Naive thymus-derived CD4-positive, alpha-beta T cell (primary cell): ENCODE results near the gene EIPR1. TPM values are rescaled to one million over a fixed set of nuclear protein-coding genes. Genes with fewer than 3 reads are reported as not detected.
A peak's percentile ranks its signal among the peaks of the same experiment; 100 is the strongest.
"Not testable (repeated sequence)": the region's sequence is repeated elsewhere in the genome, so short reads cannot be mapped to it uniquely, and the experiment has no call there.

ENCODE experiments used
- ATAC-seq: fragments of 150-1000 bp; cut with Tn5 transposase; 2 replicates; pipeline ENCODE4 v1.10.0; 2021; ENCODE audit warnings: mild to moderate bottlenecking, moderate library complexity
- CTCF ChIA-PET: fragments of 350-600 bp; sonication (Branson Sonifier 250); formaldehyde crosslinking; loops from one replicate; lab custom pipeline; 2021; ENCODE audit warnings: antibody characterized with exemption; lab: Charles Lee
- POLR2A ChIA-PET: fragments of 350-600 bp; sonication (Branson Sonifier 250); formaldehyde crosslinking; loops from one replicate; lab custom pipeline; 2021; ENCODE audit warnings: antibody characterized with exemption, inconsistent platforms; lab: Charles Lee
- DNase-seq, 9 donors: peaks; one replicate each; pipeline versions ENCODE4 v3.0.0 to v3.0.0-alpha.2; 2020 to 2022; ENCODE audit warnings: mixed read lengths in 1 of 9
- H3K27ac ChIP-seq: one replicate; pipeline ENCODE4 v1.7.0; 2013; ENCODE audit warnings: mild to moderate bottlenecking, low read depth, low read length, moderate library complexity
- H3K27me3 ChIP-seq, 2 donors: one replicate each; pipeline ENCODE4 v1.7.0; 2013; ENCODE audit warnings: low read length in 2 of 2, mild to moderate bottlenecking in 2 of 2, moderate library complexity in 2 of 2; ENCODE audit not compliant: control insufficient read depth in 2 of 2, insufficient read depth in 2 of 2
- H3K36me3 ChIP-seq, 3 experiments: 1 replicate in 2 of 3; 2 replicates in 1 of 3; pipeline ENCODE4 v1.7.0; 2013; ENCODE audit warnings: low read length in 3 of 3, mild to moderate bottlenecking in 3 of 3, moderate library complexity in 1 of 3; ENCODE audit not compliant: insufficient read depth in 3 of 3, control insufficient read depth in 2 of 3
- H3K4me1 ChIP-seq, 2 donors: one replicate each; pipeline ENCODE4 v1.7.0; 2013; ENCODE audit warnings: low read length in 2 of 2, mild to moderate bottlenecking in 2 of 2, moderate library complexity in 1 of 2; ENCODE audit not compliant: control insufficient read depth in 2 of 2, insufficient read depth in 2 of 2
- H3K4me3 ChIP-seq: 2 replicates; pipeline ENCODE4 v1.7.0; 2013; ENCODE audit warnings: mild to moderate bottlenecking, low read length
- H3K9me3 ChIP-seq, 3 experiments: 1 replicate in 2 of 3; 2 replicates in 1 of 3; pipeline ENCODE4 v1.7.0; 2013; ENCODE audit warnings: low read length in 3 of 3; ENCODE audit not compliant: control insufficient read depth in 2 of 3
- H3K27ac Mint-ChIP-seq, 9 donors: one replicate each; pipeline ENCODE4 v1.8.0; 2020 to 2022; ENCODE audit warnings: mixed read lengths in 9 of 9, mild to moderate bottlenecking in 8 of 9, moderate library complexity in 5 of 9, inconsistent platforms in 2 of 9
- H3K27me3 Mint-ChIP-seq, 5 donors: one replicate each; pipeline ENCODE4 v1.8.0; 2021 to 2022; ENCODE audit warnings: mixed read lengths in 5 of 5, mild to moderate bottlenecking in 1 of 5
- H3K36me3 Mint-ChIP-seq, 5 donors: one replicate each; pipeline ENCODE4 v1.8.0; 2020 to 2022; ENCODE audit warnings: mixed read lengths in 5 of 5, mild to moderate bottlenecking in 3 of 5, inconsistent platforms in 1 of 5
- H3K4me1 Mint-ChIP-seq, 7 donors: one replicate each; pipeline ENCODE4 v1.8.0; 2020 to 2022; ENCODE audit warnings: mixed read lengths in 7 of 7, mild to moderate bottlenecking in 3 of 7, inconsistent platforms in 1 of 7
- H3K4me3 Mint-ChIP-seq, 10 donors: one replicate each; pipeline ENCODE4 v1.8.0; 2020 to 2022; ENCODE audit warnings: mild to moderate bottlenecking in 10 of 10, mixed read lengths in 10 of 10, moderate library complexity in 6 of 10, inconsistent platforms in 2 of 10
- H3K9me3 Mint-ChIP-seq, 11 donors: one replicate each; pipeline ENCODE4 v1.8.0; 2020 to 2022; ENCODE audit warnings: mixed read lengths in 11 of 11, mild to moderate bottlenecking in 4 of 11, inconsistent platforms in 1 of 11, moderate library complexity in 1 of 11
- intact Hi-C, 2 donors: fragments of 100-400 bp; cut with micrococcal nuclease; formaldehyde crosslinking; loops; one replicate each; pipeline ENCODE4 v1.15.1; 2023
- polyA plus RNA-seq, 2 donors: library from polyadenylated mRNA; unstranded; fragments of 300-500 nt; fragmentation: Illumina TruSeq; gene quantifications; one replicate each; pipeline ENCODE4 v1.2.3, GENCODE V29; 2021
- total RNA-seq, 6 experiments: library from RNA in 5 of 6; stranded (reverse) in 5 of 6; gene quantifications; 1 replicate in 5 of 6; 2 replicates in 1 of 6; pipeline ENCODE4 v1.2.3 and lab custom pipeline; 2021 to 2026

EIPR1 gene
- total and polyA plus RNA-seq, 7 experiments from 2014 or later, result 24.4 to 46.2 (median 27.3) TPM

DNA sequence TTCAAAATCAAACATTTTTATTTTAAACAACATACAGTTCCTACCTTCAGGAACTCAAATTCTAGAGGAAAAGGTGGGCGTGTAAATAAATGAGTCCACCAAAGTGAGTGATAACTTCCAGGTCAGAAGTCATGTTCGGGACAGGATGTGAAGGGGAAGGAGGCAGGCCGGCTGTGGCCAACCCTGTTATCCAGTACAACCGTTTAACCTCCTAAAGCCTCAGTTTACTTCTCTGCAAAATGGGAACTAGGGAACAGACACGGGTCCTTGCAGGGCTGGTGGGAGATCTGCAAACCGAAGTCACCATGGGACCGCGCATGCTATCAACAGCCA lies 373 bp downstream of the EIPR1 start:
- Mint-ChIP-seq H3K4me3 (peak overlapping the region; percentile 96 to 99 (median 98)), H3K4me1 (peaks cover 18 to 62% (median 46%) of the 10 kb centered on the region in 7 donors)
- POLR2A ChIA-PET, result interaction anchor here (0.8 to 4.3 kb wide), 6 partner anchors 16 to 763 kb away, joined by 3 to 18 read pairs (median 8); partner anchors contain the start of gene RNASEH1

DNA sequence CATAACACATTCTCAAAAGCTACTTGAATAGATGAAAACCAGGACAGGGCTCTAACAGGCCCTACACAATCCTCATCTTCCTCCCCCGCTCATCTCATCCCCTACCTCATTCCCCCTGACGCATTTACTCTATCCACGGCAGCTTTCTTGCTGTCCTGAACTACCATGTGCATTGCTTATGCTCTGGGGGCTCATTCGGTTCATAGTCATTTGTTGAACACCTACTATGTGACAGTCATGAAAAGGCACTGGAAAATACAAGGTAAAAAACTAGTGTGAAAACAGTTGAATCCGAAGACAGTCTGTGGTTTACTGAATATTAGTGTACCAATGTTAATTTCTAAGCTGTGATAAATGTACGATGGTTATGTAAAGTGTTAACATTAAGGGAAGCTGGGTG lies 797 bp downstream of the EIPR1 start:
- H3K36me3 ChIP-seq, result peaks cover 0 to 6% (median 0%) of the 10 kb centered on the region in 3 experiments
- Mint-ChIP-seq H3K4me3 (peak overlapping the region; percentile 96 to 99 (median 98)), H3K4me1 (peaks cover 18 to 60% (median 44%) of the 10 kb centered on the region in 7 donors), H3K36me3 (peaks cover 0 to 17% (median 4%) of the 10 kb centered on the region in 5 donors), H3K9me3 (peaks cover 0 to 8% (median 0%) of the 10 kb centered on the region in 11 donors), H3K27ac (peak overlapping the region; percentile 94 to 99 (median 99)), H3K27me3 (no peaks in the 10 kb centered on the region)
- ATAC-seq, result no peak
- ChIA-PET CTCF (interaction anchor here (0.6 to 1.5 kb wide), 2 partner anchors 47 to 199 kb away, joined by 3 read pairs; no protein-coding TSS in a partner anchor), POLR2A (interaction anchor here (1.6 to 4.3 kb wide), 2 partner anchors 181 to 276 kb away, joined by 7 to 18 read pairs; partner anchors contain the start of gene RNASEH1)
- DNase-seq, result no peak
- H3K4me1 ChIP-seq, result peaks cover 24 to 29% of the 10 kb centered on the region in 2 donors
- peak overlapping the region; percentile 87 for H3K27ac ChIP-seq
- intact Hi-C loops, result loop anchor here (1.0 to 5.0 kb wide), 7 partner anchors 45 to 1320 kb away; partner anchors contain the start of genes ADI1 (in 2 of the 2), RNASEH1 (in 2 of the 2) and RPS7 (in 2 of the 2)
- peak overlapping the region; percentile 90 for H3K4me3 ChIP-seq
- H3K27me3 ChIP-seq, result no peaks in the 10 kb centered on the region
- H3K9me3 ChIP-seq, result no peaks in the 10 kb centered on the region

More for the DNA sequence above, 373 bp downstream of the EIPR1 start:
- Mint-ChIP-seq H3K36me3 (peaks cover 0 to 18% (median 5%) of the 10 kb centered on the region in 5 donors), H3K27ac (peak overlapping the region; percentile 94 to 99 (median 99)), H3K9me3 (peaks cover 0 to 8% (median 0%) of the 10 kb centered on the region in 11 donors), H3K27me3 (no peaks in the 10 kb centered on the region)
- peaks cover 0 to 6% (median 0%) of the 10 kb centered on the region in 3 experiments for H3K36me3 ChIP-seq
- no peaks in the 10 kb centered on the region for H3K27me3 ChIP-seq
- H3K27ac ChIP-seq, result peak overlapping the region; percentile 87
- H3K4me1 ChIP-seq, result peaks cover 24 to 29% of the 10 kb centered on the region in 2 donors
- peak; percentile 9 for ATAC-seq
- peak overlapping the region; percentile 90 for H3K4me3 ChIP-seq
- CTCF ChIA-PET, result interaction anchor here (0.6 to 1.4 kb wide), 3 partner anchors 132 to 274 kb away, joined by 3 read pairs; no protein-coding TSS in a partner anchor
- intact Hi-C loops, result loop anchor here (1.0 to 5.0 kb wide), 7 partner anchors 45 to 1320 kb away; partner anchors contain the start of genes ADI1 (in 2 of the 2), RNASEH1 (in 2 of the 2) and RPS7 (in 2 of the 2)
- DNase-seq, result peak in 1 of 9 donors; percentile 14
- no peaks in the 10 kb centered on the region for H3K9me3 ChIP-seq

DNA sequence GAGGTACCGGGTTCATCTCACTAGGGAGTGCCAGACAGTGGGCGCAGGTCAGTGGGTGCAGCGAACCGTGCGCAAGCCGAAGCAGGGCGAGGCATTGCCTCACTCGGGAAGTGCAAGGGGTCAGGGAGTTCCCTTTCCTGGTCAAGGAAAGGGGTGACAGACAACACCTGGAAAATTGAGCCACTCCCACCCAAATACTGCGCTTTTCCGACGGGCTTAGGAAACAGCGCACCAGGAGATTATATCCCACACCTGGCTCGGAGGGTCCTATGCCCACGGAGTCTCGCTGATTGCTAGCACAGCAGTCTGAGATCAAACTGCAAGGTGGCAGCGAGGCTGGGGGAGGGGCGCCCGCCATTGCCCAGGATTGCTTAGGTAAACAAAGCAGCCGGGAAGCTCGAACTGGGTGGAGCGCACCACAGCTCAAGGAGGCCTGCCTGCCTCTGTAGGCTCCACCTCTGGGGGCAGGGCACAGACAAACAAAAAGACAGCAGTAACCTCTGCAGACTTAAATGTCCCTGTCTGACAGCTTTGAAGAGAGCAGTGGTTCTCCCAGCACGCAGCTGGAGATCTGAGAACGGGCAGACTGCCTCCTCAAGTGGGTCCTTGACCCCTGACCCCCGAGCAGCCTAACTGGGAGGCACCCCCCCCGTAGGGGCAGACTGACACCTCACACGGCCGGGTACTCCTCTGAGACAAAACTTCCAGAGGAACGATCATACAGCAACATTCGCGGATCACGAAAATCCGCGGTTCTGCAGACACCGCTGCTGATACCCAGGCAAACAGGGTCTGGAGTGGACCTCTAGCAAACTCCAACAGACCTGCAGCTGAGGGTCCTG lies 8.1 kb downstream of the EIPR1 start:
- POLR2A ChIA-PET, result not testable (repeated sequence)

DNA sequence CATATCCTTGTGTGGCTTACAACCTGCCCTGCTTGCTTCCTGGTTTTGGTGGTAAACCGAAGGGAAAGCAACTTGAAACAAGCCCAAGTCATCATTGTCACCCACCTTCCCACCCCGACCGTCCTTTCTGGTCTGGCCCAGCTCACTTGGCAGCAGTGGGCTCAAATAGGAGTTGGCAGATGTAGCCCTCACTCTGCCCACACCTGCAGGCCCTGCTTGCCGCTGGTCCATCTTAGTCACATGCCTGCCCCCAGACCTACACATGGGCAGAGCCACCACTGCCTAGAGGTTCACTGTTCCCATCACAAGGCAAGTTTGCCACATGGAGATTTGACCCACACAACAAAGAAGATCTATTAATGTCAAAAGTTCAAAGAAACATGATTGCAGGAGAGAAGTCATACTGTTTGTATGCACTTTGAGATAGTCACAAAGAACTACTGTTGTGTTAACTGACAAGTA lies 9.3 kb downstream of the EIPR1 start:
- H3K27me3 Mint-ChIP-seq, result no peaks in the 10 kb centered on the region
- no peak overlapping the region for H3K27ac ChIP-seq
- H3K4me1 Mint-ChIP-seq, result peaks cover 12 to 42% (median 30%) of the 10 kb centered on the region in 7 donors
- intact Hi-C loops, result no loop called here
- no peak for ATAC-seq
- peaks cover 0 to 25% (median 20%) of the 10 kb centered on the region in 5 donors for H3K36me3 Mint-ChIP-seq
- ChIA-PET CTCF (no interaction called here), POLR2A (no interaction called here)
- no peaks in the 10 kb centered on the region for H3K9me3 ChIP-seq
- no peaks in the 10 kb centered on the region for H3K4me1 ChIP-seq
- no peak overlapping the region for H3K4me3 Mint-ChIP-seq
- no peak for DNase-seq
- H3K4me3 ChIP-seq, result no peak overlapping the region
- H3K36me3 ChIP-seq, result no peaks in the 10 kb centered on the region
- H3K9me3 Mint-ChIP-seq, result peaks cover 0 to 11% (median 0%) of the 10 kb centered on the region in 11 donors
- no peaks in the 10 kb centered on the region for H3K27me3 ChIP-seq
- H3K27ac Mint-ChIP-seq, result peak overlapping the region in 1 of 9 donors; percentile 4

More for the DNA sequence above, 8.1 kb downstream of the EIPR1 start:
- H3K9me3 Mint-ChIP-seq, result peaks cover 0 to 11% (median 0%) of the 10 kb centered on the region in 11 donors
- H3K27me3 Mint-ChIP-seq, H3K27me3 ChIP-seq, DNase-seq, intact Hi-C loops, H3K36me3 ChIP-seq, H3K27ac Mint-ChIP-seq, H3K27ac ChIP-seq, H3K4me3 Mint-ChIP-seq, ATAC-seq, H3K9me3 ChIP-seq, H3K4me1 ChIP-seq, CTCF ChIA-PET, H3K4me3 ChIP-seq: not testable (repeated sequence)
- peaks cover 0 to 25% (median 20%) of the 10 kb centered on the region in 5 donors for H3K36me3 Mint-ChIP-seq
- peaks cover 12 to 38% (median 25%) of the 10 kb centered on the region in 7 donors for H3K4me1 Mint-ChIP-seq

DNA sequence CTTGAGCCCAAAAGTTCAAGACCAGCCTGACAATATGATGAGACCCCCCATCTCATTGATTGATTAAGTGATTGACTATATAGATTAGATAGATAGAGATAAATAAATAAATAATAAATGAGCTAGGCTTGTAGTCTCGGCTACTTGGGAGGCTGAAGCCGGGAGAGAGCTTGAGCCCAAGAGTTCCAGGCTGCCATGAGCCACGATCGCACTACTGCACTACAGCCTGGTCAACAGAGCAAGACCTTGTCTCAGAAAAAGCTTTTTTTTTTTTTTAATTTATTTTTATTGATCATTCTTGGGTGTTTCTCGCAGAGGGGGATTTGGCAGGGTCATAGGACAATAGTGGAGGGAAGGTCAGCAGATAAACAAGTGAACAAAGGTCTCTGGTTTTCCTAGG lies 12.4 kb downstream of the EIPR1 start:
- POLR2A ChIA-PET, result no interaction called here
- H3K4me1 Mint-ChIP-seq, result peaks cover 25 to 55% (median 45%) of the 10 kb centered on the region in 7 donors
- CTCF ChIA-PET, result no interaction called here

DNA sequence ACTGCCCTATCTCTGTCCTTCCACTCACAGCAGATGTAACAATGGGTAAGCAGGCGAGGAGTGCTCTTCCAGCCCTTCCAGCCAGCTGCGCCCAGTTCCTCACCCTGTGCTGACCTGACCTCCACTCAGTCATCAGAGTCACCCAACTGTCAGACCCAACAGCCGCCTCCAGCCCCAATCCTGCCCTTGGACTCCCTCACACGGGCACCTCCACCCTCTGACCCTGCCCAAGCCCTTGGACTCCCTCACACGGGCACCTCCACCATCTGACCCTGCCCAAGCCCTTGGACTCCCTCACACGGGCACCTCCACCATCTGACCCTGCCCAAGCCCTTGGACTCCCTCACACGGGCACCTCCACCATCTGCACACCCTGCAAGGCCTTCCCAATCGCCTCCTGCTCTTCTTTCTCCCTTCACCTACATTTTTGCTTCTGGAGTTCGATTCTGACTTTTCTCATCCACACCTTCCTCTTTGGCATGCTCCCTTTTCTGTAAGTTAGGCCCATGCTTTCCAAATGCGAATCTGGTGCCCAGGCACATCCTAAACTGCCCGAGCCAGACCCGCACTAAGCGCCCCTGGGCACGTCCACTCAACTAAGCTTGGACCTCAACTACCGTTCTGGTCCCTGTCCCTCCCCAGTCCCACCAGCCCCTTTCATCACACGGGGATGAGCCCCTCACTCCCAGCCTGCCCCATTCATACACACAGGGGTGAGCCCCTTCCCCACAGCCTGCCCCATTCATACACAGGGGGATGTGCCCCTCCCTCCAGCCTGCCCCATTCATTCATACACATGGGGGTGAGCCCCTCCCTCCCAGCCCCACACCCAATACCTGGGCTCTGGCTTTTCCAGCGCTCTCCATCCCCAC lies 15.9 kb downstream of the EIPR1 start:
- Mint-ChIP-seq H3K36me3 (peaks cover 0 to 10% (median 5%) of the 10 kb centered on the region in 5 donors), H3K4me1 (peaks cover 23 to 52% (median 48%) of the 10 kb centered on the region in 7 donors), H3K27me3 (no peaks in the 10 kb centered on the region), H3K27ac (peak overlapping the region in 2 of 9 donors; percentile 41 to 64), H3K9me3 (no peaks in the 10 kb centered on the region), H3K4me3 (peak overlapping the region in 1 of 10 donors; percentile 46)
- ChIA-PET POLR2A (interaction anchor here (0.5 kb wide), 1 partner anchor 196 kb away, joined by 3 read pairs; no protein-coding TSS in a partner anchor), CTCF (no interaction called here)
- no peak overlapping the region for H3K4me3 ChIP-seq
- no peaks in the 10 kb centered on the region for H3K36me3 ChIP-seq
- no peaks in the 10 kb centered on the region for H3K9me3 ChIP-seq
- ATAC-seq (no peak), DNase-seq (no peak)
- H3K27ac ChIP-seq, result no peak overlapping the region
- intact Hi-C loops, result no loop called here
- no peaks in the 10 kb centered on the region for H3K4me1 ChIP-seq
- no peaks in the 10 kb centered on the region for H3K27me3 ChIP-seq

More for the DNA sequence above, 12.4 kb downstream of the EIPR1 start:
- Mint-ChIP-seq H3K27ac (no peak overlapping the region), H3K27me3 (no peaks in the 10 kb centered on the region), H3K36me3 (peaks cover 0 to 27% (median 20%) of the 10 kb centered on the region in 5 donors), H3K9me3 (peaks cover 0 to 11% (median 0%) of the 10 kb centered on the region in 11 donors), H3K4me3 (no peak overlapping the region)
- Histone ChIP-seq H3K9me3 (no peaks in the 10 kb centered on the region), H3K4me3 (no peak overlapping the region), H3K4me1 (no peaks in the 10 kb centered on the region), H3K27ac (no peak overlapping the region), H3K36me3 (no peaks in the 10 kb centered on the region), H3K27me3 (no peaks in the 10 kb centered on the region)
- ATAC-seq (no peak), DNase-seq (no peak)
- intact Hi-C loops, result no loop called here
